ENCODE measurements around the gene SNX1. TPM values are rescaled to one million over a fixed set of nuclear protein-coding genes. Genes with fewer than 3 reads are reported as not detected.

Gene SNX1
- total and polyA plus RNA-seq, 9 donors: 51.5 to 139 (median 125) TPM

GRCh38 chr15:64143276-64143675 lies 47.5 kb downstream of the SNX1 start:
- no peaks in the 10 kb centered on the region for H3K4me1 ChIP-seq (ENCODE audit: insufficient read depth)
- no peaks in the 10 kb centered on the region for H3K36me3 ChIP-seq
- 83 to 91% (median 86%) methylated on average over 6 of the region's 6 CpGs for WGBS, 3 donors
- no peak overlapping the region for H3K27ac ChIP-seq
- TF ChIP-seq CTCF (IDR thresholded peaks at IDR 0.05) (no peak), EP300 (IDR thresholded peaks at IDR 0.05) (no peak), POLR2A (IDR thresholded peaks at IDR 0.05) (no peak)
- no peaks in the 10 kb centered on the region for H3K9me3 ChIP-seq
- no peak overlapping the region for H3K4me3 ChIP-seq
- H3K27me3 ChIP-seq: no peaks in the 10 kb centered on the region
- intact Hi-C loops (cut with DNase I): no loop called here
- no peak for DNase-seq

GRCh38 chr15:64144192-64144564 lies 48.4 kb downstream of the SNX1 start:
- Histone ChIP-seq H3K27me3 (no peaks in the 10 kb centered on the region), H3K9me3 (no peaks in the 10 kb centered on the region), H3K27ac (no peak overlapping the region), H3K4me3 (no peak overlapping the region), H3K36me3 (no peaks in the 10 kb centered on the region), H3K4me1 (ENCODE audit: insufficient read depth) (no peaks in the 10 kb centered on the region)
- WGBS, 3 donors: 79 to 84% (median 82%) methylated on average over 8 of the region's 8 CpGs
- TF ChIP-seq POLR2A (IDR thresholded peaks at IDR 0.05): no peak
- TF ChIP-seq EP300 (IDR thresholded peaks at IDR 0.05): no peak
- no peak for TF ChIP-seq CTCF (IDR thresholded peaks at IDR 0.05)
- DNase-seq: peak in 1 of 5 donors; percentile 9
- intact Hi-C loops (cut with DNase I): no loop called here

- intact Hi-C loops (cut with DNase I): loop anchor here in 1 of 4 donors (5.0 kb wide), 1 partner anchor 1338 kb away; no protein-coding TSS in a partner anchor
- 83 to 85% (median 85%) methylated on average over 14 of the region's 14 CpGs for WGBS, 3 donors
- no peak for DNase-seq
- Histone ChIP-seq H3K4me3 (no peak overlapping the region), H3K9me3 (no peaks in the 10 kb centered on the region), H3K27me3 (no peaks in the 10 kb centered on the region), H3K27ac (no peak overlapping the region), H3K36me3 (no peaks in the 10 kb centered on the region), H3K4me1 (ENCODE audit: insufficient read depth) (no peaks in the 10 kb centered on the region)
- no peak for TF ChIP-seq EP300 (IDR thresholded peaks at IDR 0.05)
- TF ChIP-seq POLR2A (IDR thresholded peaks at IDR 0.05): no peak
- no peak for TF ChIP-seq CTCF (IDR thresholded peaks at IDR 0.05)
Observed at GRCh38 chr15:64144565-64145281, 48.9 kb downstream of the SNX1 start.

- Histone ChIP-seq H3K27ac (no peak overlapping the region), H3K9me3 (no peaks in the 10 kb centered on the region), H3K27me3 (no peaks in the 10 kb centered on the region), H3K36me3 (no peaks in the 10 kb centered on the region), H3K4me3 (no peak overlapping the region), H3K4me1 (ENCODE audit: insufficient read depth) (no peaks in the 10 kb centered on the region)
- intact Hi-C loops (cut with DNase I): loop anchor here in 1 of 4 donors (5.0 kb wide), 1 partner anchor 1336 kb away; no protein-coding TSS in a partner anchor
- TF ChIP-seq POLR2A (IDR thresholded peaks at IDR 0.05): no peak
- TF ChIP-seq CTCF (IDR thresholded peaks at IDR 0.05): no peak
- TF ChIP-seq EP300 (IDR thresholded peaks at IDR 0.05): no peak
- 67 to 70% (median 67%) methylated on average over 6 of the region's 6 CpGs for WGBS, 3 donors
- DNase-seq: peak in 1 of 5 donors; percentile 10
Observed at GRCh38 chr15:64146041-64146440, 50.3 kb downstream of the SNX1 start.
